ENCODE data around the gene APMAP.

GRCh38 chr20:25014816-25015215 lies 22.3 kb upstream of the APMAP start:
- no peak for TF ChIP-seq POLR2A (IDR thresholded peaks at IDR 0.05)
- no peak for TF ChIP-seq CTCF (IDR thresholded peaks at IDR 0.05 in 4 of 5, conservative IDR thresholded peaks at IDR 0.05 in 1 of 5)

Measured in gastrocnemius medialis (tissue), 4 donors.